PC-9 (cell line): ENCODE measurements around the gene F3. TPM values are rescaled to one million over a fixed set of nuclear protein-coding genes. Genes with fewer than 3 reads are reported as not detected.

Source experiments
- BruUV-seq: library from RNA; stranded (reverse); fragments of 400-500 nt; replicated peaks from 2 replicates; lab custom pipeline; 2021; lab: Mats Ljungman, UMichigan
- CTCF ChIA-PET: fragments of 300-600 bp; sonication (Branson Sonifier 250); formaldehyde crosslinking; loops from one replicate; lab custom pipeline; 2022; ENCODE audit warnings: antibody characterized with exemption; lab: Charles Lee
- POLR2A ChIA-PET: fragments of 300-600 bp; sonication (Branson Sonifier 250); formaldehyde crosslinking; loops from one replicate; lab custom pipeline; 2022; ENCODE audit warnings: antibody characterized with exemption; ENCODE audit not compliant: unreplicated experiment; lab: Charles Lee
- DNase-seq, 2 experiments: peaks; one replicate each; pipeline versions ENCODE4 v3.0.0 to v3.0.0-alpha.2; 2015 to 2022; ENCODE audit warnings: mixed read lengths in 1 of 2
- H2AFZ ChIP-seq: fragments of 200-600 bp; sonication (generic); 2 replicates; pipeline ENCODE4 v1.8.1; 2017; ENCODE audit warnings: antibody characterized with exemption
- H3F3A ChIP-seq: fragments of 200-600 bp; sonication (generic); 2 replicates; pipeline ENCODE4 v1.8.1; 2017; ENCODE audit warnings: antibody characterized with exemption, mild to moderate bottlenecking, low read depth; ENCODE audit not compliant: insufficient read depth
- H3K27ac ChIP-seq: fragments of 200-600 bp; sonication (generic); 2 replicates; pipeline ENCODE4 v1.6.1; 2016; ENCODE audit warnings: mixed run types
- H3K27me3 ChIP-seq: fragments of 200-600 bp; sonication (generic); 2 replicates; pipeline ENCODE4 v1.6.1; 2016; ENCODE audit warnings: low read depth, mixed run types; ENCODE audit not compliant: insufficient read depth
- H3K36me3 ChIP-seq: fragments of 200-600 bp; sonication (generic); 2 replicates; pipeline ENCODE4 v1.6.1; 2016; ENCODE audit warnings: low read depth, mixed run types
- H3K4me1 ChIP-seq: fragments of 200-600 bp; sonication (generic); replicated peaks from 2 replicates; pipeline ENCODE4 v1.6.1; 2016; ENCODE audit warnings: mixed run types; ENCODE audit not compliant: insufficient read depth
- H3K4me2 ChIP-seq: fragments of 200-600 bp; sonication (generic); 2 replicates; pipeline ENCODE4 v1.6.1; 2017; ENCODE audit warnings: mixed run types
- H3K4me3 ChIP-seq: fragments of 200-600 bp; sonication (generic); 2 replicates; pipeline ENCODE4 v1.6.1; 2016; ENCODE audit warnings: mixed run types
- H3K79me2 ChIP-seq: fragments of 200-600 bp; sonication (generic); 2 replicates; pipeline ENCODE4 v1.6.1; 2017; ENCODE audit warnings: low read depth, mixed run types
- H3K9me2 ChIP-seq: fragments of 200-600 bp; sonication (generic); 2 replicates; pipeline ENCODE4 v1.8.1; 2017; ENCODE audit warnings: mild to moderate bottlenecking; ENCODE audit not compliant: insufficient read depth
- H3K9me3 ChIP-seq: fragments of 200-600 bp; sonication (generic); 2 replicates; pipeline ENCODE4 v1.8.1; 2016; ENCODE audit warnings: low read depth; ENCODE audit not compliant: insufficient read depth
- H4K20me1 ChIP-seq: fragments of 200-600 bp; sonication (generic); 2 replicates; pipeline ENCODE4 v1.8.1; 2017; ENCODE audit not compliant: insufficient read depth
- EZH2 ChIP-seq: fragments of 200-600 bp; sonication (generic); IDR thresholded peaks from 2 replicates; pipeline ENCODE4 v1.8.0; 2017; ENCODE audit warnings: antibody characterized with exemption, low read depth
- intact Hi-C: fragments of 100-400 bp; cut with micrococcal nuclease; formaldehyde crosslinking; loops from one replicate; pipeline ENCODE4 v1.10.0; 2022; ENCODE audit not compliant: unreplicated experiment
- total RNA-seq: library from RNA; stranded (reverse); gene quantifications from 2 replicates; pipeline ENCODE4 v1.2.3, GENCODE V29; 2021
- TF ChIP-seq, protein P1 (sequence below): fragments of 200-600 bp; sonication (generic); conservative IDR thresholded peaks from 2 replicates; pipeline ENCODE4 v1.6.1; 2017; ENCODE audit warnings: mixed run types, antibody characterized with exemption, mild to moderate bottlenecking, moderate library complexity

Gene F3
- total RNA-seq, 1 experiment from 2014 or later = 335 TPM

GRCh38 chr1:94543893-94544635, 2.5 kb upstream of the F3 start:
- Histone ChIP-seq H3K4me3 (peak overlapping the region; percentile 80; the same call in 1 of the 2 replicates), H3K9me2 (no peaks in the 10 kb centered on the region), H3K4me2 (peak overlapping the region; percentile 87), H3K36me3 (peaks cover 14% of the 10 kb centered on the region), H3K27me3 (no peaks in the 10 kb centered on the region), H3K9me3 (no peaks in the 10 kb centered on the region), H3F3A (peaks cover 53% of the 10 kb centered on the region), H3K4me1 (peaks cover 41% of the 10 kb centered on the region), H4K20me1 (peaks cover 3% of the 10 kb centered on the region; the same call in 1 of the 2 replicates), H3K27ac (peak overlapping the region; percentile 80), H2AFZ (no peak overlapping the region), H3K79me2 (peaks cover 54% of the 10 kb centered on the region)
- no peak for DNase-seq
- CTCF ChIA-PET = interaction anchor here (0.8 kb wide), 1 partner anchor 310 kb away, joined by 3 read pairs; no protein-coding TSS in a partner anchor
- intact Hi-C loops = loop anchor here (1.0 to 5.0 kb wide), 5 partner anchors 19 to 258 kb away; no protein-coding TSS in a partner anchor
- TF ChIP-seq EZH2 = no peak
- TF ChIP-seq, protein P1, sequence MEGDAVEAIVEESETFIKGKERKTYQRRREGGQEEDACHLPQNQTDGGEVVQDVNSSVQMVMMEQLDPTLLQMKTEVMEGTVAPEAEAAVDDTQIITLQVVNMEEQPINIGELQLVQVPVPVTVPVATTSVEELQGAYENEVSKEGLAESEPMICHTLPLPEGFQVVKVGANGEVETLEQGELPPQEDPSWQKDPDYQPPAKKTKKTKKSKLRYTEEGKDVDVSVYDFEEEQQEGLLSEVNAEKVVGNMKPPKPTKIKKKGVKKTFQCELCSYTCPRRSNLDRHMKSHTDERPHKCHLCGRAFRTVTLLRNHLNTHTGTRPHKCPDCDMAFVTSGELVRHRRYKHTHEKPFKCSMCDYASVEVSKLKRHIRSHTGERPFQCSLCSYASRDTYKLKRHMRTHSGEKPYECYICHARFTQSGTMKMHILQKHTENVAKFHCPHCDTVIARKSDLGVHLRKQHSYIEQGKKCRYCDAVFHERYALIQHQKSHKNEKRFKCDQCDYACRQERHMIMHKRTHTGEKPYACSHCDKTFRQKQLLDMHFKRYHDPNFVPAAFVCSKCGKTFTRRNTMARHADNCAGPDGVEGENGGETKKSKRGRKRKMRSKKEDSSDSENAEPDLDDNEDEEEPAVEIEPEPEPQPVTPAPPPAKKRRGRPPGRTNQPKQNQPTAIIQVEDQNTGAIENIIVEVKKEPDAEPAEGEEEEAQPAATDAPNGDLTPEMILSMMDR = no peak
- POLR2A ChIA-PET = interaction anchor here (0.6 to 1.4 kb wide), 5 partner anchors 17 to 110 kb away, joined by 3 to 8 read pairs (median 6); no protein-coding TSS in a partner anchor
- no TSS peak for BruUV-seq

DNA sequence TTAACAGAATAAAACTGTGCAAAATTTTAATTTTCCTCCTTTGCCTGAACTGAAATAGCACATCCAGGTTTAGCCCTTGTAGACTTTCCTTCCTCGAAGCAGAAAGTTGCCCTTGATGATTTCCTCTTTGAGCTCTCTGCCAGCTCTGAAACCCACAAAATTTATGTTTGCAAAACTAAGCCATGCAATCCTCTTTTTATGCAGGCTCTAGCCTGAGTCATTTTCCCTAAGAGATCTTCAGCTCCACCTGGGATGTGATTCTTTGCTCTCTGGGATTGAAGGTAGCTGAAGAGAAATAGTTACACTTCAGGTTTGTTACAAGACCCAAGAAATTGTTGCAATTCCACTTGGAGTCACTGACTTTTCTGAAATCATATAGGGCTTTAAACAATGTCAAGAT, 1.4 kb upstream of the F3 start:
- DNase-seq = peak in 1 of 2 experiments; percentile 79
- H3K36me3 ChIP-seq = peaks cover 25% of the 10 kb centered on the region
- peaks cover 51% of the 10 kb centered on the region for H3K4me1 ChIP-seq
- H3K4me2 ChIP-seq = peak overlapping the region; percentile 87
- TF ChIP-seq EZH2 = no peak
- TF ChIP-seq, protein P1 = no peak
- no peak overlapping the region for H2AFZ ChIP-seq
- H3K79me2 ChIP-seq = peaks cover 65% of the 10 kb centered on the region
- H4K20me1 ChIP-seq = peaks cover 7% of the 10 kb centered on the region
- peak overlapping the region; percentile 80 for H3K4me3 ChIP-seq
- H3K9me3 ChIP-seq = no peaks in the 10 kb centered on the region
- CTCF ChIA-PET = interaction anchor here (1.4 kb wide), 1 partner anchor 16 kb away, joined by 3 read pairs; no protein-coding TSS in a partner anchor
- no peaks in the 10 kb centered on the region for H3K27me3 ChIP-seq
- no TSS peak for BruUV-seq
- H3F3A ChIP-seq = peaks cover 62% of the 10 kb centered on the region
- POLR2A ChIA-PET = interaction anchor here (0.5 to 1.9 kb wide), 6 partner anchors 15 to 111 kb away, joined by 3 to 26 read pairs (median 4); no protein-coding TSS in a partner anchor
- intact Hi-C loops = loop anchor here (5.0 kb wide), 3 partner anchors 184 to 259 kb away; no protein-coding TSS in a partner anchor
- no peaks in the 10 kb centered on the region for H3K9me2 ChIP-seq
- H3K27ac ChIP-seq = peak overlapping the region; percentile 80

DNA sequence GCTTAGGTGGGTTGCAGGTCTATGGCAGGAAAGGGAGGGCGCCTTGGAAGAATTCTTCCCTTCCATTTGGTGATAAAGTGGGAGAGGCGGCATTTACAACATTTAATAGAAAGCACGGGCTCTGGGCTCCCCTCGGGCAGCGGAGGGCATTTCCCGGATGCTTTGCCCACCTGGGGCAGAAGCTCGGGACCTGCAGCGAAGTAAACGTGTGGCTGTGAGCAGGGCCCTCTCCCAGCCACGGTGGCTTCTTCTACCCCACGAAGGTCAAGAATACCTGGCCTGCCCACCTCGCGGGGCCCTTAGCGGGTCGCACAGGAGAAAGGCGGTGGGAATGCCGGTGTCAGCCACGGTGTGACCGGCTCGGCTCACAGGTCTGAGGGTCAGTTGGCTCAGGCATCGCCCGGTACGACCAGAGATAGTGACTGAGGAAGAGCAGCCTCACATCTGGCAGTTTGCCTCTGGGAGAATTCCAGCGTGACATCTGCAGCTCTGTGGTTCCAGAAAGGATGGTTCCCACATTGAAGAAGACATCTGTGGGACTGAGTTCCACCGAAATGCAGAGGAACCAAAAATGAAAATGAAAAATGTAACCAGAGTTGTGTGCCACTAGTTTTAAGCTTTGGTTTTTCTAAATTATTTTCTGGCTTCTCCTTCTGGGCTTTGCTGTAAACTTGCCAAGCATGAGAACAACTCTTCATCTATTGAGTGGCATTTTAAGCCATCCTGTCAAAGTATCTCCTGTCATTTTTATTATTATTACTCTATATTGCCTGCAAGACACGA, 720 bp upstream of the F3 start:
- no peak for TF ChIP-seq EZH2
- TF ChIP-seq, protein P1 = no peak
- TSS peak; percentile 75 for BruUV-seq
- no peaks in the 10 kb centered on the region for H3K27me3 ChIP-seq
- H4K20me1 ChIP-seq = peaks cover 14% of the 10 kb centered on the region
- peak overlapping the region; percentile 80 for H3K27ac ChIP-seq
- CTCF ChIA-PET = interaction anchor here (0.6 to 1.4 kb wide), 5 partner anchors 15 to 93 kb away, joined by 3 to 5 read pairs (median 4); no protein-coding TSS in a partner anchor
- intact Hi-C loops = loop anchor here (1.0 to 5.0 kb wide), 4 partner anchors 104 to 260 kb away; no protein-coding TSS in a partner anchor
- peak overlapping the region; percentile 54 for H2AFZ ChIP-seq
- H3K4me3 ChIP-seq = peak overlapping the region; percentile 80
- H3K36me3 ChIP-seq = peaks cover 32% of the 10 kb centered on the region
- peaks cover 59% of the 10 kb centered on the region for H3K4me1 ChIP-seq
- H3F3A ChIP-seq = peaks cover 69% of the 10 kb centered on the region
- H3K9me3 ChIP-seq = no peaks in the 10 kb centered on the region
- DNase-seq = no peak
- peaks cover 72% of the 10 kb centered on the region for H3K79me2 ChIP-seq
- H3K4me2 ChIP-seq = peak overlapping the region; percentile 87
- POLR2A ChIA-PET = interaction anchor here (0.5 to 1.9 kb wide), 18 partner anchors 10 to 517 kb away, joined by 3 to 34 read pairs (median 4); no protein-coding TSS in a partner anchor
- H3K9me2 ChIP-seq = no peaks in the 10 kb centered on the region
